ENCODE measurements around the gene C19orf47. TPM values are rescaled to one million over a fixed set of nuclear protein-coding genes. Genes with fewer than 3 reads are reported as not detected.
A peak's percentile ranks its signal among the peaks of the same experiment; 100 is the strongest.

C19orf47 gene
- total RNA-seq, 1 donor from 2014 or later, result 7.4 TPM

DNA sequence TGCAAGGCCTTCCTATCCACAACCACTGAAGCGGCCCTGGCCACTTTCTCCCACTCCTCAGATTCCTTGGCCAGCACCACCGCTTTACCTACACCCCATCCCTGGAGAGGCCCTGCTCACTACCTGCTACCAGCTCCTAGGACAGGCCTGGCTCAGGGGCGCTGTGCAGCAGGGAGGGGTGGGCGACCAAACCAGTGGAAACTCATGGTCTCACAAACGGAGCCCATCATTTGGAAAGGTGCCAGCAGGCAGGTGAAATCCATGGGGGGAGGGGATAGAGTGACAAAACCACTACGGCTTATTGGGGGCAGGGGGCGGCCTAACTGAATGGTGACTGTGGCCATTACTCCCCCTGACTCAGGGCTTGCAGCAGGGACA, 27.6 kb downstream of the C19orf47 start:
- DNase-seq (ENCODE audit: low read depth, low spot score), result no peak

DNA sequence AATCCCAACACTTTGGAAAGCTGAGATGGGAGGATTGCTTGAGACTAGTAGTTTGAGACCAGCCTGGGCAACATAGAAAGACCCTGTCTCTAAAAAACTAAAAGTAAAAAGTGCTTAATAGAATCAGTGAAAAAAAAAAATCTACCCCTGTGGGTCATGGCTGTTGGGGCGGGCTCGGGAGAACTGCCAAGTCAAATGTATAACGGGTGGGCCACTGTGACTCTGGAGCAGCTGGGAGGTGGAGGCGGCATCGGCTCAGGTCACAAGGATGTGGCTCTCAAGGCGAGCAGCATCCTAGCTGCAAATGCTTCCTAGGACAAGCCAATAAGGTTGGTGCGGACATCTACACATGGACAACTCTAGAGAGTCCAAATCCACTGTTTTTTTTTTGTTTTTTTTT, 30.9 kb downstream of the C19orf47 start:
- DNase-seq (ENCODE audit: low read depth, low spot score), result no peak

DNA sequence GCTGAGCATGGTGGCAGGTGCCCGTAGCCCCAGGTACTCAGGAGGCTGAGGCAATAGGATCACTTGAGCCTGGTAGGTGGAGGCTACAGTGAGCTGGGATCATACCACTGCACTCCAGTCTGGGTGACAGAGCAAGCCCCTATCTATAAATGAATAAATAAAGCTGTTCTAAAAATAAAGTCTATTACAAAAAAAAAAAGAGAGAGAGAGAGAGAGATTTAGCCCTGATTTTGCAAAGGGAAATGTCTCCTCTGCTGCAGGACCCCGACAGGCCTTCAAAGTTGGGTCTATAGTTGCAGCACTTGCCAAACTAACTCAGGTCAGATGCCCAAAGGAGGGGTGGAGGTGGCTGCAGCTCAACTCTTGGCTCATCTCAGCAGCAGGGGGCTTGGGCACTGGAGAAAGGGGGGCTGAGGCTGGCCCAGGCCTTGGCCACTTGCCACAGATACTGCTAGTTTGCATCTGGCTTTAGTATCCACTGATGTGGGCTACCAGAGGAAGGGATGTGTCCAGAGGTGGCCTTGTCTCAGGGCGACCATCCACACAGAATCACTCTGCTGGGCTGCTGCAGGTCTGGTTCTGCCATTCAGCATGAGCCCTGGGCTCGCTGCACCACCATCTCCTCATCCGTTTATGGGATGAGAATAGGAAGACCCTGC, 32.3 kb downstream of the C19orf47 start:
- no peak for DNase-seq (ENCODE audit: low read depth, low spot score)

DNA sequence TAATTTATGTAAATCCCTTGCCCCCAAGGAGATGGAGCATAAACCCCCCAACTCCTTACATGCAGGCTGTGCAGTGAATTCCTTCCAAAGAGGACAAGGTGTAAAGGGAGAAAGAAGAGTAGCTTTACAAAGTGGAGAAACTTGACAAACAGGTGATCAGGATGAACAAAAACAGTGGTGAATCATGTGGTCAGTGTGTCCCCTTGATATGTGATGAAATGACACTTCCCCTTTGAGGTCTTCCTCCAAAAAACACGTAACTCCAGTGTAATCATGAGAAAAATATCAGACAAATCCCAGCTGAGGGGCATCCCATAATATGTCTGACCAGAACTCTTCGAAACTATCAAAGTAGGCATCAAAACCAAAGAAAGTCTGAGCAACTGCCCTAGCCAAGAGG, 33.5 kb downstream of the C19orf47 start:
- DNase-seq (ENCODE audit: low read depth, low spot score), result no peak

DNA sequence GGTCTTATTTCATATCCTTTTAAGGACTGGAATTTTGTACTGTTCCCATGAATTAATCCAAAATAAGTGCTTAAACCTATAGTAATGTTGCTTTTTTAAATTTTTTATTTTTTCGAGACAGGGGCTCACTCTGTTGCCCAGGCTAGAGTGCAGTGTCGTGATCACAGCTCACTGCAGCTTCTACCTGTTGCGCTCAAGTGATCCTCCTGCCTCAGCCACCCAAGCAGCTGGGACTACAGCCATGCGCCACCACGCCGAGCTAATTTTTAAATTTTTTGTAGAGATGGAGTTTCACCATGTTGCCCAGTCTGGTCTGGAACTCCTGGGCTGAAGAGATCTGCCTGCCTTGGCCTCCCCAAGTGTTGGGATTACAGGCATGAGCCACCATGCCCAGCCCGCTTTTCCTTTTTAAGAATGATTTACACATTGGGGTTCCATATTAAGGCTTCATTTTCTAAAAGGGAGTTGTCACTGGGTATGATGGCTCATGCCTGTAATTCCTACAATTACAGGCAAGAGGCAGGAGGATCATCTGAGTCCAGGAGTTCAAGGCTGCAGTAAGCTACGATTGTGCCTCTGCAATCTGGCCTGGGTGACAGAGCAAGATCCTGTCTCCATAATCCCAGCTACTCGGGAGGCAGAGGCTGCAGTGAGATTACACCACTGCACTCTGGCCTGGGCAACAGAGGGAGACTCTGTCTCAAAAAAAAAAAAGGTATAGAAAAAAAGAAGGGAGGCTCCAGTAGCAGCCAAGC, 34.8 kb downstream of the C19orf47 start:
- DNase-seq (ENCODE audit: low read depth, low spot score), result no peak

DNA sequence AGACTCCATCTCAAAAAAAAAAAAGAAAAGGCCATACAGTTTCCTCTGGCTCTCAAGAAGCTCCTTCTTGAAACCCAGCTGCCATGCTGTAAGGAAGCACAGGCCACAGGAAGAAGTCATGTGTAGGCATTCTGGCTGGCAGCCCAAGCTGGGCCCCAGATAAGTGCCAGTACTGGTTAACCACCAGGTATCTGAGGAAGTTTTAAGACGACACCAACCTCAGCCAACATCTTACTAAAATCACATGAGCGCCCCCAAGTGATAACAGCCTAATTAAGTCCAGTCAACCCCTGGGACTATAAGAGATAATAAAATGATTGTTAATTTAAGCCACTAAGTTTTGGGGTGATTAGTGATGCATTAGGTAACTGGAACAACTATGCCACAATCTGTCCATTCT, 35.7 kb downstream of the C19orf47 start:
- DNase-seq (ENCODE audit: low read depth, low spot score), result no peak

DNA sequence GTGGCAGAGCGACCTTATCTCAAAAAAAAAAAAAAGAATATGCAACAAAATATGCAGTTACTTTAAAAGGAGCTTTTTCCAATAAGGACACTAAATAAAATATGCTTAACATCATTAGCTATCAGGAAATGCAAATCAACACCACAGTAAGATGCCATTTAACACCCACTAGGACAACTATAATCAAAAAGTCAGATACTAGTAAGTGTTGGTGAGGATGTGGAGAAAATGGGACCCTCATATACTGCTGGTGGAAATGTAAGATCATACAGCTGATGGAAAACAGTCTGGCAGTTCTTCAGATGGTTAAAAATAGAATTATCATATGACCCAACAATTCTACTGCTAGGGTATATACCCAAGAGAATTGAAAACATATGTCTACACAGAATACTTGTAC, 38.5 kb downstream of the C19orf47 start:
- DNase-seq (ENCODE audit: low read depth, low spot score), result no peak

DNA sequence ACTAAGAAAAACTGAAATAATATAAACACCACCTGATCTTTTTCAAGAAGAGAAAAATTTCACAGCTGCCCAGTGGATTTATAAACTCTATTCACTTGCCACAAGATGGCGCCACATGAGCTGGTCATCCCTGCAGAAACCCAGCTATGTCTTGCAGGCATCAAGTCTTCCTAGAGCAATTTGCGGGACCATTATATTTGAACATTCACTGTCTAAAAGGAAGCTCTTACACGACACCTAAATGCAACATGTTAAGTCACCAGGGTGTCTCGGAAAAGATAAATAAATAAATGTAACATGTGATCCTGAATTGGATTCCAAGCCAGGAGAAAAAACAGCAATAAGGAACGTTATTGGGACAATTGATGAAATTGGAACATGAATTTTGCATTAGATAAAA, 42.8 kb downstream of the C19orf47 start:
- peak; percentile 76 for DNase-seq (ENCODE audit: low read depth, low spot score)

DNA sequence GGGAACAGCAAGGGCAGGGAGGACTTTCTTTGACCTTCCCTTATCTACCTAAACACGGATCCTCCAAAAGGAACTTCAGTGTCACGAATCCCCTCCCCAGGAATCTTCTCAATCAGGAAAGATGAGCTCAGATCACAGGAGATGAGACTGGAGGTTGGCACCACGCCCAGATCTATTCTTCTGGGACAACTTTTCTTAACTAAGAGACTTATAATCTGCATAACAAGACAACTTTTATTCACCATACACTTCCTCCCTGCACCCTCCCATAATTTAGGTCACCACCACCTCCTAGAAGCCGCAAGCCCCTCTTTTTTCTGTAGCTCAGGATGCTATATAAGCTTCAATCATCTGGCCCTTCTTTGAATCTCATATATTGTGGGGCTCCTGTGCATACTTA, 43.9 kb downstream of the C19orf47 start:
- no peak for DNase-seq (ENCODE audit: low read depth, low spot score)

DNA sequence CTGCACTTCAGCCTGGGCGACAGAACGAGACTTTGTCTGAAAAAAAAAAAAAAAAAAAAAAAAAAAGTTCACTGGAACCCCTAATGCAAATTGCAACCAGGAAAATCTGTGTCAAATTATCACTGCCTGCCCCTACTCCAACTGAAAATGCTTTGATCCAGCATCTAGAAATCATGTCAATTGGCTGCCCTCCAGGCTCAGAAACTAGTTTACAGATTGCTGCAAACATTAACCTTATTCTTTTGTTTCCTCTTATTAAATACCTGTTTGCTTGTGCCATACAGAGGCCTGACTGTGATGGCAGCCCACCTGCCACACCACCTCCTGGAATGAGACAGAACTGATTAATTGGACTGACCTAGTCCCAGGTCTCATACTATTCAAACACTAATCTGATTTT, 44.4 kb downstream of the C19orf47 start:
- DNase-seq (ENCODE audit: low read depth, low spot score), result no peak

DNA sequence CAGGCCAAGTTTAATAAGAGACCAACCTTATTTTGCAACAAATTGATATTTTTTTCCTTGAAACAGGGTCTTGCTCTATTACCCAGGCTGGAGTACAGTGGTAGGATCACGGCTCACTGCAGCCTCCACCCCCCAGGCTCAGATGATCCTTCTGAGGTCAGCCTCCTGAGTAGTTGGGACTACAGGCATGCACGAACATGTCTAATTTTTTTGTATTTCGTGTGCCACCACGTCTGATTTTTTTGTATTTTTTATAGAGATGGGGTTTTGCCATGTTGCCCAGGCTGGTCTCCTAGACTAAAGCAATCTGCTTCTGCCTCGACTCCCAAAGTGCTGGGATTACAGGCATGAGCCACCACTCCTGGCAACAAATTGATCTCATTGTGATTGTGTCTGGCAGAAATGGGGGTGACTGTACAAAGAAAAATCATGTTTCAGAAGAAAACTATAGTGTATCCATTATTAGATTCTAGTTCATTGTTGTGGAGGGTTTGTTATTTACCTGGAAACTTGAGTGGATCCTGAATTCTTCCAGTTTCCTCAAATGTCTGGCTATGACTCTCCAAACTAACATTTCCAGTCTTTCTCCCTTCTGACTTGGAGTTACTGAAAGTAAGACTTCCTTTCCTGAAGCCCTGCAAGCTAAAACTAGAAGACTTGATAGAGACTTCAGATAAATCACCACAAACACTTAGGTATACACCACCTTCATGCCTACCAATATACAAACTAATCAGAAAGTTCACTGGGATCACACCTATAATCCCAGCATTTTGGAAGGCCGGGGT, 45.8 kb downstream of the C19orf47 start:
- no peak for DNase-seq (ENCODE audit: low read depth, low spot score)

DNA sequence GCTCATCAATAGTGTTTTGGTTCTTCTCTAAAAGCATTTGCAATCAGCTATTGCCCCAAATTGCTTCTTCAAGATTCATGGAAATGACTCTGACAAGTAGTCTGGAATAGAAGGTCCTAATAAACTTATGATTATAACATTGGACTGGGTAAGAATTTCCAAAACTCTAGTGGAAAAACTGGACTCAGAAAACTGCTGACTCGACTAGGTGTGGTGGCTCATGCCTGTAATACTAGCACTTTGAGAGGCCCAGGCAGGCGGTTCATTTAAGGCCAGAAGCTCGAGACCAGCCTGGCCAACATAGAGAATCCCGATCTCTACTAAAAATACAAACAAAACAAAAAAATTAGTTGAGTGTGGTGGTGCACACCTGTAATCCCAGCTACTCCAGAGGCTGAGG, 47.5 kb downstream of the C19orf47 start:
- no peak for DNase-seq (ENCODE audit: low read depth, low spot score)

DNA sequence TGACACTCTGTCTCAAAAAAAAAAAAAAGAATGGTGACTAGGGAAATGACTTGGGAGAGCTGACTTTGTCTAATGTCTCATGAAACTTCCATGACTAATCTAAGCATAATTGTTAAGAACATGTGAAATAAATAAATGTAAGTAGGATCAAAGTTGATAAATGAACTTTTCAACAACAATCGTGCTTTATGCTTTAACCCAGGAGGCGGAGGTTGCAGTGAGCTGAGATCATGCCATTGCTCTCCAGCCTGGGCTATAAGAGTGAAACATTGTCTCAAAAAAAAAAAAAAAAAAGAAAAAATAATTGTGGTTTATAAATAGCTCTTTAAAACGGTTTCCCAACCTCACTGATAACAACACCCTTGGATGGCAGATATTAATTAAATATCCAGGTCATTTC, 50.2 kb downstream of the C19orf47 start:
- no peak for DNase-seq (ENCODE audit: low read depth, low spot score)

DNA sequence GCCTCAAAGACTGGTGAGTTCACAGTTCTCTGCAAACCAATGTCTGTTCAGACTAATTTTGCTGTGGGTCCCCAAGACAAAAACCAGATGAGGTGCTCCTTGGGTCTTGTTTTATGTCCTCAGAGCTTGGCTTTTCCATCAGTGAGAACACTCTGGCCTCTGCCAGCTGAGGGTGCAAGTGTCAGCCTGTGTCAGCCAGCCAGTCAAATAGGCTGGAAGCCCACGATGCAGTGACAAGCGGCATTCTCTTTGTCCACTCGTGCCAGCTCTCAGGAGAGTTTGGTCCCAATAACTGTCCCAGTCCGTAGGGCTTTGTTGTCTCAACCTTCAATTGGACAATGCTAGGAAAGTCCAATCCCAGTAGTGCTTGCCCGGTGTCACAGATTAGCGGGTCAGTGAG, 53.6 kb downstream of the C19orf47 start:
- DNase-seq (ENCODE audit: low read depth, low spot score), result no peak

DNA sequence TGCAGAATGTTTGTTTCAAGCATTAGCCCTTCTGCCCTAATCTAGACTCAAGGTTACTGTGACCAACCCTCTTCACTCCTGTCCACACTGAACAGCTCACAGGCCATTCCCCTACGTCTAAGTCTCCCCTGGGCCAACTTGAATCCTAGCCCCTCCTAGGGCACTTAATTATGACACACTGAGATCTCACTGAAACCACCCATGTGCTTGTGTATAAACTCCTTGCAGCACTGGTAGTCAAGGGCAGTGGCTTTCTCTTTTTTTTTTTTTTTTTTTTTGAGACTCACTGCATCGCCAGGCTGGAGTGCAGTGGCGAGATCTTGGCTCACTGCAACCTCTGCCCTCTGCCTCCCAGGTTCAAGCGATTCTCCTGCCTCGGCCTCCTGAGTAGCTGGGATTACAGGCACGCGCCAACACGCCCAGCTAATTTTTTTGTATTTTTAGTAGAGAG, 61.2 kb downstream of the C19orf47 start:
- DNase-seq (ENCODE audit: low read depth, low spot score), result no peak

DNA sequence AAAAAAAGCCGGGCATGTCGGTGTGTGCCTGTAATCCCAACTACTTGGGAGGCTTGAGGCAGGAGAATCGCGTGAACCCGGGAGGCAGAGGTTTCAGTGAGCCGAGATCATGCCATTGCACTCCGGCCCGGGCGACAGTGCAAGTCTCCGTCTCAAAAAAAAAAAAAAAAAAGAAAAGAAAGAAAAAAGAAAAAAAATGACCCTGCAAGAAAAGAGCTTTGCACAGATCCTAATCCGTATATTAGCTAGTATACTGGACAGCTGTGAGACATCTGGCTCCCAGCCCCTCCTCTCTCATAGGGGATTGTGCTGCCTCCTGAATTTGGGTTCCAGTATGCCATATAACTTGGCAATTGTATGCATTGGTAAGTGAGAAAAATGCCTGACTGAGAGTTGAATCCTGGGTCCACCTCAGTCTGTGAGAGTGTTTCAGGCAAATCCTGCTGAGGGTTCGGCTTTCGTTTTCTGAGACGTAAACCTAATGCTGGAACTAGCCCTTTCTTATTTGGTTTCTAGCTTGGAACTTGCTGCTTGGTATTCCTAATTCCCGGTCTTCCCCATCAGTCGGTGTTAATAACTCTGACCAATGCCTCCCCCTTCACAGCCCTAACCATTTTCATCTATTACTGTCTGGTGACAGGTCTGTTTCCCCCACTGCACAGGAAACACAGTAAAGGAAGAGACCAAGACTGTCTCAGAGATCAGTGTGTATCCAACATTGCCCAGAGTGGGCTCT, 61.8 kb downstream of the C19orf47 start:
- DNase-seq (ENCODE audit: low read depth, low spot score), result no peak

DNA sequence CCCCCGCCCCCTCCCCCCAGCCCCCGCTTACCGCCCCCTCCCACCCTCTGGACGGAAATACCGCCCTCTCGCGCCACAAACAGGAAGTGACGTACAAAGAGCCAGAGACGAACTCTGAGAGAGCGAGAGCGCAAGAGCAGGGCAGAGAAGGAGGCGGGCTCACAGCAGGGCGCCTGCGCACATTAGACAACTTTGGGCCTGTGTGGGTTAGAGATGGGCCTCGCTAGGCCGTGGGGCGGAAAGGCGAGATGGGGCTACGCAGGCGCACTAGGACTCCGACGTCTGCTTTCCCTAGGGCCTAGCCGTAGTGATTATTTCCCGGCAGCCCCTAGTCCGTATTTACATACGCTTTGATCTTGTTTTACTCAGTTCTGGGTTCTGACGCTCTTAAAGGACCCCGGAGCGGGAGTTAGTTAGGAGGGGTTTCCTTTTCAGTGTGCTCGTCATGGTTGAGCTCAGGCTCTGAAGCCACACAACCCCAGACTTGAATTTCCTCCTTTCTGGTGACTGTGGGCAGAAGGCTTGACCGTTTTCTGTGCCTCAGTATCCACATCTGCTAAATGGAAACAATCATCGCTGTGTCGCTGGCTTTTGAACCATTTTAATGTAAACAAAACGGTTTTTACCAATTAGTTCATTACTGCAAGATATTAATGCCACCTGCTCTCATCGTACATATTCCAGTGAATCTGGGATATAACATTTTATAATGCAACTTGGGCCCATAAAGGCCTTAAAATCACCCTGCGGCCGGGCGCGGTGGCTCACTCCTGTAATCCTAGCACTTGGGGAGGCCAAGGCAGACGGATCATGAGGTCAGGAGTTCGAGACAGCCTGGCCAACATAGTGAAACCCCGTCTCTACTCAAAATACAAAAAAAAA, 62.6 kb downstream of the C19orf47 start:
- peak; percentile 97 for DNase-seq (ENCODE audit: low read depth, low spot score)

DNA sequence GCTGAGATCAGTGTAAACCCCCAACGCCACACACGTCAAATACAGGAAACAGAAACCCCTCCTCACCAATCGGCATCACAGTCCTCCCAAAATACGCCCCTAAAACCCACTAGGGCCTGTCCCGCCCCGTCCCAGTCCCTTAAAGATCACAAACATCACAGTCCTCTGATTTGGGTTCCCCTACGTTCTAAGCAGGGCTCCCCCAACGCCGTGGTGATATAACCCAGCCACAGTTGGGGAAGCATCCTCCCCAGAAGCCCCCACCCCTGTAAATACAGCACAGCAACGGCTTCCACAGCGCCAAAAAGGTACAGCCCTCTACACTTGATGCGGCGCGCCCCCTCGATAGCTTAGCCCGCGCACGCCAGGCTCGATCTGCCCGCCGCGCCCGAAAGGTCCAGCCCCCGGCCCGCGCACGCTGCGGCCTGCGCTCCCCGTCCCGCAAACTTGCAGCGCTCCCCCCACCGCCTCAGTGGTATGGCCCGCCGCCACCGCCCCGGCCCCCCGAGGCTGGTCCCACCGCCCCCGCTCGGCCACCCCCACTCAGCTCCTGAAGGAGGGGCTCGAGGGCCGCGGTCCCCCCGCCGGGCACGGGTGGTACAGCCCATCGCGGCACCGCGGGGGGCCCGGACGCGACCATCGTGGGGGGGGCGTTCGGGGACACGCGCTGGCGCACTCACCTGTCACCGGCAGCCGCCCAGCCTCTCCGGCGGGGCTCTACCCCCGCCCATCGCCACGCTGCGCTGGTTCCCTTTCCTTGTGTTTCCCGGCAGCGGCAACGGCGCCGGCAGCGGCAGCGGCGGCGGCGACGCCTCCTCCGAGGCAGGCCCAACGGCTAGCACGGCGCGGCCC, 63.5 kb downstream of the C19orf47 start, which contains the start of gene AKT2:
Gene AKT2, minus strand, starts transcription at position 845 of the 852 bp plus-strand sequence. CDS start 20,078 bp downstream, outside the sequence.
- peak; percentile 11 for DNase-seq (ENCODE audit: low read depth, low spot score)

DNA sequence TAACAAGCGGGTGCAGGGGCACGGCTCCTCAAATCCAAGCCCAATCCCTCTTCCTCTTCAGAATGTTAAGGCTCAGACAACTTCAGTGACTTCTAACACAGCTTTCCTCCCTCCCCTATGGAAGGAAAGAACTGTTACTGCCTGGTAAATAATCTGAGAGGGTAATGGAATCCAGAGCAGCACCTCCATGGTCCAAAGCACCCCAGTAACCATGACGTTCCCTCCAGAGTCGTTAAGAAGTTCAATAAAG, 64.0 kb downstream of the C19orf47 start:
- DNase-seq (ENCODE audit: low read depth, low spot score), result no peak

Measured in pulmonary artery endothelial cell (primary cell).